ENCODE measurements around the gene LONP1.
"Not testable (repeated sequence)": the region's sequence is repeated elsewhere in the genome, so short reads cannot be mapped to it uniquely, and the experiment has no call there.

Gene LONP1

DNA sequence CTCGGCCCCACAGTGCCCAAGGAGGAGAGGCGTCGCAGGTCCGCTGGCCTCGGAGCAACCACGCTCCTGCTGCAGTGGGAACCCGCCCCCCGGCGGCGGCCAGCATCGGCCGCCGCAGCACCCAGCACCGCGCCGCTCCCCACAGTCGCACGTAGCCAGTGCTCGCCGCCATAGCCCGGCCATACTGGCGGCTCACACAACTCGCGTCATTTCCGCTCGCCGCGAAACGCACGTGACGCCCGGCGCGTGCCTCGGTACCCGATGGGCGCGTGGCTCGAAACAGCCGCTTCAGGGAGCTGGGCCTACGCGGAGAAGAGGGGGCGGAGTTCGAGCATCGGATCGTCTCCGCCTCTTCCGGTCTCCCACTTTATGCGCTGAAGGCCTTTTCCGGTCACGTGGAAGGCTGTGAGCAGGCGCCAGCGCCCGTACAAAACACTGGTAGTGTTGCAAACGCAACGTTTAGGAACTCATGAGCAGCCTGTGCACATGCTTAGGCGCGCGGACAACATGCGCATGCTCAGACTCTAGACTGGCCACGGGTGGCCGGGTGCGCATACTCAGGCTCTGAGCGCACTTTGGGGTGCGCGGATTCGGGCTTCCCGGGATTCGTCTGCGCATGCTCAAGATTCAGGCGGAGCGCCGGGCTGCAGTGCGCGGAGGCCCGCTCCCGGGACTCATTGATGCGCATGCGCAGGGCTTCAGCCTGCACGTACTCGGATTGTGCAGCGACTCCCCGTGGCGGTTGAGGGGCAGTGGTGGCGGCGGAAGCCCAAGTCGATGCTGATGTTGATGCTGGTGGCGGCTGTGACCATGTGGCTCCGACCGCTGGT, at the start of gene LONP1, which contains the start of gene CATSPERD:
Gene LONP1 (minus strand): TSS at position 186 of the 830 bp plus-strand sequence. CDS start 14 bp downstream, at position 172.
Gene CATSPERD (plus strand): TSS at position 677 of the 830 bp plus-strand sequence. CDS start 101 bp downstream, at position 778.
- no peak for TF ChIP-seq Cebpa-rat (IDR thresholded peaks at IDR 0.05)
- Histone ChIP-seq H3K36me3 (peaks cover 25% of the 10 kb centered on the region), H3K27me3 (no peaks in the 10 kb centered on the region), H3K9ac (peak within 1 kb of the TSS; percentile 96), H4K20me1 (peaks cover 45% of the 10 kb centered on the region), H3K4me2 (peak within 1 kb of the TSS; percentile 82), H3K4me1 (peaks cover 31% of the 10 kb centered on the region), H3K4me3 (peak within 1 kb of the TSS; percentile 98), H3K27ac (peak within 1 kb of the TSS; percentile 98), H3K9me3 (no peaks in the 10 kb centered on the region)

DNA sequence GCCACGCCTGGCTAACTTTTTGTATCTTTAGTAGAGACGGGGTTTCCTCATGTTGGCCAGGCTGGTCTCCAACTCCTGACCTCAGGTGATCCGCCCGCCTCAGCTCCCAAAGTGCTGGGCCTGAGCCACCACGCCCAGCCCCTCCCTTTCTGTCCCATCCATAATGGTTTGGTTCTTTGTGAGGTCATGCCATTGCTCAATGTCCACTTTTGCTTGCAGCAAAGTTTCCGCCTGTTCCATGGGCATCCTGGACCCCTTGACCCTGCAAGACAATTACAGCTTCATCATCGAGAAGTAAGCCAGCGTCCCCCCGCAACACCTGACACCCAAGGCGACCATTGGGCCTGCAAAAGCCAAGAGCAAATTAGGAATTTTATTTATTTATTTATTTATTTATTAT, 48.0 kb upstream of the LONP1 start:
- Histone ChIP-seq H3K9ac (no peak overlapping the region), H3K4me3 (no peak overlapping the region), H3K4me1 (peaks cover 49% of the 10 kb centered on the region), H3K9me3 (no peaks in the 10 kb centered on the region), H3K36me3 (no peaks in the 10 kb centered on the region), H4K20me1 (no peaks in the 10 kb centered on the region), H3K4me2 (peak overlapping the region; percentile 50), H3K27me3 (no peaks in the 10 kb centered on the region), H3K27ac (no peak overlapping the region)
- no peak for TF ChIP-seq Cebpa-rat (IDR thresholded peaks at IDR 0.05)

DNA sequence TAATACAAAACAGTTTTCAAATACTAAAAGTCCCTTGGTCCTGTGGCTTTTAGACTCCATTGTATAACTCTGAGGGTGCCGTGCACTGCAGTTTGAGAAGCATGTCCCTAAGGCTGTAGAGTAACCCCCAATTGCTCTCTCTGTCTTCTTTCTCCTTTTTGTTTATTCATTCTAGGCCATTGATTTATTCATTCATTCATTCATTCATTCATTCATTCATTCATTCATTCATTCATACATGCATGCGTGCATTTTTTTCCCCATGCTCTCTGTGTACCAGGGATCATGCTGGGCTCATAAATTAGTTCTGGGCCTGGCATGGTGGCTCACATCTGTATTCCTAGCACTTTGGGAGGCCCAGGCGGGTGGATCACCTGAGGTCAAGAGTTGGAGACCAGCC, 45.3 kb upstream of the LONP1 start:
- Histone ChIP-seq H3K27ac (no peak overlapping the region), H3K9me3 (no peaks in the 10 kb centered on the region), H3K4me2 (no peak overlapping the region), H3K36me3 (no peaks in the 10 kb centered on the region), H3K4me3 (no peak overlapping the region), H3K27me3 (no peaks in the 10 kb centered on the region), H3K9ac (no peak overlapping the region), H3K4me1 (peaks cover 35% of the 10 kb centered on the region), H4K20me1 (no peaks in the 10 kb centered on the region)
- no peak for TF ChIP-seq Cebpa-rat (IDR thresholded peaks at IDR 0.05)

- Histone ChIP-seq H3K4me3 (no peak overlapping the region), H3K9me3 (no peaks in the 10 kb centered on the region), H4K20me1 (no peaks in the 10 kb centered on the region), H3K4me2 (no peak overlapping the region), H3K27me3 (no peaks in the 10 kb centered on the region), H3K9ac (no peak overlapping the region), H3K4me1 (peaks cover 15% of the 10 kb centered on the region), H3K36me3 (no peaks in the 10 kb centered on the region), H3K27ac (no peak overlapping the region)
- TF ChIP-seq Cebpa-rat (IDR thresholded peaks at IDR 0.05), result no peak
Observed at GRCh38 chr19:5762608-5763217, 42.8 kb upstream of the LONP1 start.

DNA sequence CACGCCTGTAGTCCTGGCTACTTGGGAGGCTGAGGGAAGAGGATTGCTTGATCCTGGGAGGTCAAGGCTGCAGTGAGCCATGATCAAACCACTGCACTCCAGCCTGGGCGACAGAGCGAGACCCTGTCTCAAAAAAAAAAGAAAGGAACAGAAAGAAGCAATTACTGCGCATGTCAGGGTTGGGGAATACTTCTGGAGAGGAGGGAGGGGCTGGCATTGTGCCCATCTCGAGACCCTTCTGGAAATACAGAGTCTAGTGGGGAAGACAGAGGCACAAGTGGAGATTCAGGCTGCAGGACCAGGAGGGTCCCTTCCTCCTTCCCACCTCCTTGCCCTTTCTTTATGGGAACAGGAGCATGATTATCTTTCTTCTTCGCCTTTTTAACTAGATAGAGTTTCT, 33.8 kb upstream of the LONP1 start:
- Histone ChIP-seq H4K20me1 (no peaks in the 10 kb centered on the region), H3K27me3 (no peaks in the 10 kb centered on the region), H3K4me3 (no peak overlapping the region), H3K36me3 (no peaks in the 10 kb centered on the region), H3K9me3 (no peaks in the 10 kb centered on the region), H3K9ac (no peak overlapping the region), H3K4me2 (no peak overlapping the region), H3K27ac (no peak overlapping the region), H3K4me1 (peaks cover 10% of the 10 kb centered on the region)
- TF ChIP-seq Cebpa-rat (IDR thresholded peaks at IDR 0.05), result no peak

DNA sequence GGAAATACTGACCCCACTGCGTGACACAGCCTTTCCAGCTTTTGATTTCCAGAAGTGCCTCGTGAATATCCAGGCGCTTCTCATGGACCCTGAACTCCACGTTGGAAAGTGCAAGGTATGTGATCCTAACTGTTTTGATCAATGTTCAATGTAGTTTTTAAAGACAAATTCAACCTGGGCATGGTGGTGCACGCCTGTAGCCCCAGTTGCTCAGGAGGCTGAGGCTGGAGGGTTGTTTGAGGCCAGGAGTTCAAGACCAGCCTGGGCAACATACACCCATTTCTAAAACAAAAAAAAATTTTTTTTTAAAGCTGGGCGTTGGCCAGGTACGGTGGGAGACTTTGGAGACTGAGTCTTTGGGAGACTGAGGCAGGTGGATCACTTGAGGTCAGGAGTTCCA, 31.8 kb upstream of the LONP1 start:
- Histone ChIP-seq H3K27ac (no peak overlapping the region), H3K4me2 (no peak overlapping the region), H4K20me1 (no peaks in the 10 kb centered on the region), H3K27me3 (no peaks in the 10 kb centered on the region), H3K4me1 (no peaks in the 10 kb centered on the region), H3K9me3 (no peaks in the 10 kb centered on the region), H3K9ac (no peak overlapping the region), H3K4me3 (no peak overlapping the region), H3K36me3 (no peaks in the 10 kb centered on the region)
- TF ChIP-seq Cebpa-rat (IDR thresholded peaks at IDR 0.05), result no peak

DNA sequence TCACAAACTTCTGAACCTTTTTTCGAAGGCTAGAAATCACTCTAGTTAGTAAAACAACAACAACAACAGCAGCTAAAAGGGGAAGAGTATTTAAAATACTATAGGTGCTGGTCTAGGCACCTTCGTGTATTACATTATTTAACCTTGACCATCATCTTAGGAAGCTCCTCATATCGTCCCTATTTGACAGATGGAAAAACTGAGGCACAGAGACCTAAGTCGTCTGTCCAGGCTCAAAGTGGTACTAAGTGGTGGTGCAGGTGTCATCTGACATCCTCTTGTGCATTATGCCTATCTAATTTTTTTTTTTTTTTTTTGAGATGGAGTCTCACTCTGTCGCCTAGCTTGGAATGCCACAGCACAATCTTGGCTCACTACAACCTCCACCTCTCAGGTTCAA, 29.6 kb upstream of the LONP1 start:
- no peak for TF ChIP-seq Cebpa-rat (IDR thresholded peaks at IDR 0.05)
- H3K9ac ChIP-seq, result no peak overlapping the region
- no peak overlapping the region for H3K4me2 ChIP-seq
- no peak overlapping the region for H3K27ac ChIP-seq
- H4K20me1 ChIP-seq, result no peaks in the 10 kb centered on the region
- H3K27me3 ChIP-seq, result no peaks in the 10 kb centered on the region
- H3K4me3 ChIP-seq, result no peak overlapping the region
- no peaks in the 10 kb centered on the region for H3K9me3 ChIP-seq
- no peaks in the 10 kb centered on the region for H3K36me3 ChIP-seq
- H3K4me1 ChIP-seq, result no peaks in the 10 kb centered on the region

GRCh38 chr19:5748920-5749319, 29.0 kb upstream of the LONP1 start:
- not testable (repeated sequence) for H3K9ac ChIP-seq, H4K20me1 ChIP-seq

GRCh38 chr19:5744999-5745398, 25.1 kb upstream of the LONP1 start:
- not testable (repeated sequence) for H3K9me3 ChIP-seq, H3K4me1 ChIP-seq, H3K27ac ChIP-seq, H4K20me1 ChIP-seq, H3K36me3 ChIP-seq, H3K4me3 ChIP-seq, H3K4me2 ChIP-seq, H3K9ac ChIP-seq, H3K27me3 ChIP-seq

More at GRCh38 chr19:5748920-5749319, 29.0 kb upstream of the LONP1 start:
- H3K27me3 ChIP-seq, H3K9me3 ChIP-seq, H3K4me3 ChIP-seq, H3K4me2 ChIP-seq, H3K27ac ChIP-seq, H3K36me3 ChIP-seq, H3K4me1 ChIP-seq: not testable (repeated sequence)

GRCh38 chr19:5743630-5744029, 23.7 kb upstream of the LONP1 start:
- no peaks in the 10 kb centered on the region for H3K4me1 ChIP-seq
- no peak overlapping the region for H3K4me2 ChIP-seq
- H3K27ac ChIP-seq, result no peak overlapping the region
- H3K9ac ChIP-seq, result no peak overlapping the region
- H3K36me3 ChIP-seq, result no peaks in the 10 kb centered on the region
- no peak overlapping the region for H3K4me3 ChIP-seq
- H4K20me1 ChIP-seq, result no peaks in the 10 kb centered on the region
- no peak for TF ChIP-seq Cebpa-rat (IDR thresholded peaks at IDR 0.05)
- no peaks in the 10 kb centered on the region for H3K9me3 ChIP-seq
- no peaks in the 10 kb centered on the region for H3K27me3 ChIP-seq

All from BLaER1 (cell line).